ENCODE measurements around the gene KLHL14. TPM values are rescaled to one million over a fixed set of nuclear protein-coding genes. Genes with fewer than 3 reads are reported as not detected.

The KLHL14 gene
- total RNA-seq, 6 donors from 2014 or later, result 0.20 to 0.49 (median 0.44) TPM; not detected in 3

GRCh38 chr18:32749809-32750208 is 23.0 kb downstream of the KLHL14 start:
- Histone ChIP-seq H3K36me3 (no peaks in the 10 kb centered on the region), H3K4me1 (no peaks in the 10 kb centered on the region), H3K27ac (no peak overlapping the region), H3K4me3 (no peak overlapping the region), H3K27me3 (no peaks in the 10 kb centered on the region), H3K9me3 (no peaks in the 10 kb centered on the region)
- WGBS, 2 donors, result 71 to 92% methylated on average over 4 of the region's 4 CpGs
- ATAC-seq (ENCODE audit: low FRiP score in 2 of 2) (no peak), DNase-seq (no peak)
- TF ChIP-seq, protein P1, sequence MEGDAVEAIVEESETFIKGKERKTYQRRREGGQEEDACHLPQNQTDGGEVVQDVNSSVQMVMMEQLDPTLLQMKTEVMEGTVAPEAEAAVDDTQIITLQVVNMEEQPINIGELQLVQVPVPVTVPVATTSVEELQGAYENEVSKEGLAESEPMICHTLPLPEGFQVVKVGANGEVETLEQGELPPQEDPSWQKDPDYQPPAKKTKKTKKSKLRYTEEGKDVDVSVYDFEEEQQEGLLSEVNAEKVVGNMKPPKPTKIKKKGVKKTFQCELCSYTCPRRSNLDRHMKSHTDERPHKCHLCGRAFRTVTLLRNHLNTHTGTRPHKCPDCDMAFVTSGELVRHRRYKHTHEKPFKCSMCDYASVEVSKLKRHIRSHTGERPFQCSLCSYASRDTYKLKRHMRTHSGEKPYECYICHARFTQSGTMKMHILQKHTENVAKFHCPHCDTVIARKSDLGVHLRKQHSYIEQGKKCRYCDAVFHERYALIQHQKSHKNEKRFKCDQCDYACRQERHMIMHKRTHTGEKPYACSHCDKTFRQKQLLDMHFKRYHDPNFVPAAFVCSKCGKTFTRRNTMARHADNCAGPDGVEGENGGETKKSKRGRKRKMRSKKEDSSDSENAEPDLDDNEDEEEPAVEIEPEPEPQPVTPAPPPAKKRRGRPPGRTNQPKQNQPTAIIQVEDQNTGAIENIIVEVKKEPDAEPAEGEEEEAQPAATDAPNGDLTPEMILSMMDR (IDR thresholded peaks at IDR 0.05), result no peak
- TF ChIP-seq POLR2A (IDR thresholded peaks at IDR 0.05) (no peak), EP300 (IDR thresholded peaks at IDR 0.05) (no peak), POLR2AphosphoS5 (IDR thresholded peaks at IDR 0.05) (no peak)

- no peak overlapping the region for H3K27ac ChIP-seq
Measured at GRCh38 chr18:32742579-32742978, 30.2 kb downstream of the KLHL14 start.

GRCh38 chr18:32735781-32736180 is 37.0 kb downstream of the KLHL14 start:
- DNase-seq, result no peak
- H3K9me3 ChIP-seq, result no peaks in the 10 kb centered on the region
- no peaks in the 10 kb centered on the region for H3K27me3 ChIP-seq
- TF ChIP-seq, protein P1 (IDR thresholded peaks at IDR 0.05), result no peak
- TF ChIP-seq EP300 (IDR thresholded peaks at IDR 0.05) (no peak), POLR2A (IDR thresholded peaks at IDR 0.05) (no peak), POLR2AphosphoS5 (IDR thresholded peaks at IDR 0.05) (no peak)
- no peaks in the 10 kb centered on the region for H3K36me3 ChIP-seq
- H3K4me3 ChIP-seq, result no peak overlapping the region
- no peaks in the 10 kb centered on the region for H3K4me1 ChIP-seq
- WGBS, 2 donors, result 83 to 87% methylated on average over 2 of the region's 2 CpGs
- no peak for ATAC-seq (ENCODE audit: low FRiP score in 2 of 2)
- H3K27ac ChIP-seq, result no peak overlapping the region

More at GRCh38 chr18:32742579-32742978, 30.2 kb downstream of the KLHL14 start:
- no peaks in the 10 kb centered on the region for H3K36me3 ChIP-seq
- TF ChIP-seq EP300 (IDR thresholded peaks at IDR 0.05) (no peak), POLR2A (IDR thresholded peaks at IDR 0.05) (no peak), POLR2AphosphoS5 (IDR thresholded peaks at IDR 0.05) (no peak)
- TF ChIP-seq, protein P1 (IDR thresholded peaks at IDR 0.05), result no peak
- no peaks in the 10 kb centered on the region for H3K27me3 ChIP-seq
- WGBS, 2 donors, result 67 to 68% methylated on average over 5 of the region's 5 CpGs
- ATAC-seq (ENCODE audit: low FRiP score in 2 of 2) (no peak), DNase-seq (no peak)
- no peaks in the 10 kb centered on the region for H3K9me3 ChIP-seq
- no peak overlapping the region for H3K4me3 ChIP-seq
- H3K4me1 ChIP-seq, result no peaks in the 10 kb centered on the region

GRCh38 chr18:32734442-32734841 is 38.4 kb downstream of the KLHL14 start:
- DNase-seq (no peak), ATAC-seq (ENCODE audit: low FRiP score in 2 of 2) (no peak)
- Histone ChIP-seq H3K27me3 (no peaks in the 10 kb centered on the region), H3K36me3 (no peaks in the 10 kb centered on the region), H3K9me3 (no peaks in the 10 kb centered on the region), H3K27ac (no peak overlapping the region), H3K4me1 (no peaks in the 10 kb centered on the region), H3K4me3 (no peak overlapping the region)
- no peak for TF ChIP-seq POLR2A (IDR thresholded peaks at IDR 0.05)
- TF ChIP-seq EP300 (IDR thresholded peaks at IDR 0.05), result no peak
- TF ChIP-seq POLR2AphosphoS5 (IDR thresholded peaks at IDR 0.05), result no peak
- TF ChIP-seq, protein P1 (IDR thresholded peaks at IDR 0.05), result no peak
- WGBS, 2 donors, result 91 to 94% methylated on average over 2 of the region's 2 CpGs

DNA sequence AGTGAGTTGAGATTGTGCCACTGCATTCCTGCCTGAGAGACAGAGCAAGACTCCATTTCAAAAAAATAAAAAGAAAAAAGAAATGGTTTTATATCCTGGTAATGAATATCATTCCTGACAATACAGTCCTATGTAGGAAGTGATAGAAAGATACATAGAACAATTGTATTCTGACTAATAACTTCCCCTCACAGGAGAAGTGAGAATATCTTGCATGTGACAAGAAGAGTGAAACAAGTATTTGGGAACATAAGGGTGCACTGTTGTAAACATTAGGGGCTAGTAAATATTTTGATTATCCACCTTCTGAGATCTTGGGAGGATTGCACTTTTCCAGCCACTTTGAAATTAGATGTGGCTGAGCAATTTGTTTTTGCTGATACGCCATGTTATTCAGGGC is 40.7 kb downstream of the KLHL14 start:
- TF ChIP-seq EP300 (IDR thresholded peaks at IDR 0.05), result no peak
- TF ChIP-seq POLR2A (IDR thresholded peaks at IDR 0.05), result no peak
- TF ChIP-seq POLR2AphosphoS5 (IDR thresholded peaks at IDR 0.05), result no peak
- TF ChIP-seq, protein P1 (IDR thresholded peaks at IDR 0.05), result no peak
- no peak for ATAC-seq (ENCODE audit: low FRiP score in 2 of 2)
- H3K4me1 ChIP-seq, result no peaks in the 10 kb centered on the region
- no peaks in the 10 kb centered on the region for H3K27me3 ChIP-seq
- no peaks in the 10 kb centered on the region for H3K9me3 ChIP-seq
- DNase-seq, result no peak
- WGBS, 2 donors, result 100% methylated on average over 1 of the region's 1 CpG
- no peaks in the 10 kb centered on the region for H3K36me3 ChIP-seq
- H3K27ac ChIP-seq, result no peak overlapping the region
- H3K4me3 ChIP-seq, result no peak overlapping the region
